ENCODE results near the gene OR2M7.
"Not testable (repeated sequence)": the region's sequence is repeated elsewhere in the genome, so short reads cannot be mapped to it uniquely, and the experiment has no call there.

OR2M7 gene

DNA sequence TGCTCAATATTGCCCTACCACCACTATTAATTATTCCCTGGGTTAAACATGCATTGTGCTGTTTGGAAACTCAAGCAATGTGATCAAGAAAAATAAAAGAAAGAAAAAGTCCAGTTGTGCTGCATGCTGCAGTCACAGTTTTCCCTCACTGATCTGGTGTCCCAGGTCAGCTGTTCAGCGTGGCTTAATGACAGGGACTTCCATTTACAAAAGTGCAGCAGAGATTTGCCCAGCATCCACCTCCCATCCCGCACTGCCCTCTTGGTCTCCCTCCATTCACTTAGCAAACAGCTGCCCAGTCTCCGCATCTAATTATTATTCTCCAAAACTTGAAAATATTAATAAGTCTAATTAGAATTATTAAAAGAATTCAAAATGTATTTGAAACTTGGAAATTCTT lies 35.0 kb upstream of the OR2M7 start:
- Histone ChIP-seq H3K4me3 (no peak overlapping the region), H3K27me3 (no peaks in the 10 kb centered on the region), H3K36me3 (no peaks in the 10 kb centered on the region), H3K9me3 (no peaks in the 10 kb centered on the region), H3K4me1 (no peaks in the 10 kb centered on the region), H3K27ac (no peak overlapping the region)
- intact Hi-C loops (cut with DNase I; ENCODE audit: low total_unique reads): no loop called here
- DNase-seq: no peak
- TF ChIP-seq CTCF (IDR thresholded peaks at IDR 0.05): no peak

DNA sequence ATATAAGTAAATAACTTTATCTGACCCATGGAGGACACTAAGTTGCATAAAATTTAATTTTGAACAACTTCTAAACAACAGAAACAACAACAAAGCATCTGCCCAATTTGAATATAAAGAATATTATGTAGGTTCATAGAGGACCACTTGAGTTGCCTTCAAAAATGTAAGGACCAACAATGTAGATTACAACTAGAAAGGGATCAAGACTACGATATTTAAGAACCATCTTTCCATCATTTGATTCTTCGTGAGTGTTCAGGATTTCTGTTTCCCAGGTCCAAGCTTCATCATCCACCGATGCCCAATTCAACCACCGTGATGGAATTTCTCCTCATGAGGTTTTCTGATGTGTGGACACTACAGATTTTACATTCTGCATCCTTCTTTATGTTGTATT lies 24.1 kb upstream of the OR2M7 start, which contains the start of gene OR14C36:
OR14C36 (plus strand) TSS at position 301 of the 400 bp plus-strand sequence; CDS start at position 301, 0 bp downstream.
- no peak for DNase-seq
- Histone ChIP-seq H3K27ac (no peak within 1 kb of the TSS), H3K36me3 (no peaks in the 10 kb centered on the region), H3K27me3 (no peaks in the 10 kb centered on the region), H3K9me3 (no peaks in the 10 kb centered on the region), H3K4me3 (no peak within 1 kb of the TSS), H3K4me1 (no peaks in the 10 kb centered on the region)
- TF ChIP-seq CTCF (IDR thresholded peaks at IDR 0.05): no peak
- intact Hi-C loops (cut with DNase I; ENCODE audit: low total_unique reads): no loop called here

GRCh38 chr1:248343451-248343850 lies 19.1 kb upstream of the OR2M7 start:
- H3K4me3 ChIP-seq: no peak overlapping the region
- H3K27me3 ChIP-seq: no peaks in the 10 kb centered on the region
- no peak for TF ChIP-seq CTCF (IDR thresholded peaks at IDR 0.05)
- no peaks in the 10 kb centered on the region for H3K9me3 ChIP-seq
- no peak for DNase-seq
- no peaks in the 10 kb centered on the region for H3K36me3 ChIP-seq
- no peak overlapping the region for H3K27ac ChIP-seq
- intact Hi-C loops (cut with DNase I; ENCODE audit: low total_unique reads): no loop called here
- no peaks in the 10 kb centered on the region for H3K4me1 ChIP-seq

GRCh38 chr1:248316796-248317195 lies 7.6 kb downstream of the OR2M7 start:
- Histone ChIP-seq H3K4me1 (no peaks in the 10 kb centered on the region), H3K27ac (no peak overlapping the region), H3K4me3 (no peak overlapping the region), H3K27me3 (no peaks in the 10 kb centered on the region), H3K36me3 (no peaks in the 10 kb centered on the region), H3K9me3 (no peaks in the 10 kb centered on the region)
- intact Hi-C loops (cut with DNase I; ENCODE audit: low total_unique reads): no loop called here
- DNase-seq: no peak
- no peak for TF ChIP-seq CTCF (IDR thresholded peaks at IDR 0.05)

GRCh38 chr1:248306740-248307139 lies 17.6 kb downstream of the OR2M7 start:
- H3K27me3 ChIP-seq; H3K4me1 ChIP-seq; H3K27ac ChIP-seq; H3K36me3 ChIP-seq; intact Hi-C loops (cut with DNase I; ENCODE audit: low total_unique reads); H3K4me3 ChIP-seq; H3K9me3 ChIP-seq; DNase-seq: not testable (repeated sequence)

DNA sequence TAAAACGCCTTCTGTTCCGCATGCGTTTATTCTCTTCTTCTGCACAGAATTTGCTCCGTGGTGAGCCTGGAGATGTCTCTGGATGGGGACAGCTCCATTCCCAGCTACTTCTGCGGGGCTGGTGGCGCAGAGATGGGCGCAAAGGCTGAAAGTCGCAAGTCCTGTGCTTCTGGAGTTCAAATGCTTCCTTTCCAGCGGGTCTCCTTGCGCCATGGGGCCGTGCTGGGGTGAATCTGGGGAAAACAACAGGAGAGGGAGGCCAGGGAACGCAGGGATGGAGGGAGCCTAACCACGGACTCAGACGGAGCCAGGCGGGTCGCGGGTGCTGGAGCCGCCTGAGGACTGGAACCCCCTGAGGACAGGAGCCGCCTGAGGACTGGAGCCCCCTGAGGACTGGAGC lies 18.3 kb downstream of the OR2M7 start:
- no peaks in the 10 kb centered on the region for H3K4me1 ChIP-seq
- no peak for DNase-seq
- no peaks in the 10 kb centered on the region for H3K27me3 ChIP-seq
- H3K4me3 ChIP-seq: no peak overlapping the region
- no peak overlapping the region for H3K27ac ChIP-seq
- H3K36me3 ChIP-seq: no peaks in the 10 kb centered on the region
- no peaks in the 10 kb centered on the region for H3K9me3 ChIP-seq
- intact Hi-C loops (cut with DNase I; ENCODE audit: low total_unique reads): no loop called here
- no peak for TF ChIP-seq CTCF (IDR thresholded peaks at IDR 0.05)

DNA sequence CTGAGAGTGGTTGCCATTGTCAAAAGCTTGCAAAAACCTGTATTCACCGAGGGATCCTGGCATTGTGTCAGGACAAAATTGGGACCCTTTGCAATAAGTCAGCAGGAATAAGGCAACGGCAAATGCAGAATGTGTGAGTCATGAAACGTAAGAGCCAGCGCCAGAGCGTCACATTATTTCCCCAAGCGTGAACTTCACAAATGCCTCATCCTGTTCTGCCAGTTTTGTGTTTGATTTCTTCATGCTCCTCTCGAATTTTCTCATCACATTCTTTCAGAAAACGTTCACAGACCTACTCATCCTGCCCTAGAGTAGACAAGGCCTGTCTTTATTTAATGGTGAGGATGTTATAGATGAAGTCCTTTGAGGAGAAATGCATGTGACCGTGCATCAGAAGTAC lies 18.7 kb downstream of the OR2M7 start:
- H3K27me3 ChIP-seq; H3K27ac ChIP-seq; H3K9me3 ChIP-seq; H3K4me1 ChIP-seq; DNase-seq; H3K4me3 ChIP-seq; H3K36me3 ChIP-seq; intact Hi-C loops (cut with DNase I; ENCODE audit: low total_unique reads): not testable (repeated sequence)

Measured in tibial artery (tissue), 4 donors.